Stimulated activated CD8-positive, alpha-beta memory T cell treated with anti-CD3 and anti-CD28 coated beads, Interleukin-4, amount 100 ng/mL, for 24 hours (primary cell): ENCODE measurements around the gene MND1.

Experiments used
- DNase-seq: peaks from one replicate; pipeline ENCODE4 v3.0.0-alpha.2; 2020; ENCODE audit warnings: low read depth

The MND1 gene

GRCh38 chr4:153344131-153345011, at the start of gene MND1:
TSS of gene MND1 (plus strand) at chr4:153344688. CDS start at chr4:153344738, 50 bp downstream.
- DNase-seq, result peak; percentile 85

- no peak for DNase-seq
Observed at GRCh38 chr4:153295131-153295755, 49.2 kb upstream of the MND1 start.

- DNase-seq, result no peak
Observed at GRCh38 chr4:153296040-153296823, 48.3 kb upstream of the MND1 start.

GRCh38 chr4:153297116-153297515, 47.4 kb upstream of the MND1 start:
- DNase-seq, result no peak

GRCh38 chr4:153310793-153311192, 33.7 kb upstream of the MND1 start:
- DNase-seq, result no peak

- DNase-seq, result no peak
Observed at GRCh38 chr4:153314915-153315314, 29.6 kb upstream of the MND1 start.

GRCh38 chr4:153318696-153319320, 25.7 kb upstream of the MND1 start:
- DNase-seq, result no peak

- DNase-seq, result no peak
Observed at GRCh38 chr4:153322791-153323190, 21.7 kb upstream of the MND1 start.

GRCh38 chr4:153324046-153324445, 20.4 kb upstream of the MND1 start:
- DNase-seq, result no peak

GRCh38 chr4:153325558-153325957, 18.9 kb upstream of the MND1 start:
- DNase-seq, result no peak

GRCh38 chr4:153326513-153326912, 18.0 kb upstream of the MND1 start:
- DNase-seq, result no peak

- DNase-seq, result no peak
Observed at GRCh38 chr4:153327247-153327646, 17.2 kb upstream of the MND1 start.

- DNase-seq, result no peak
Observed at GRCh38 chr4:153332936-153333335, 11.6 kb upstream of the MND1 start.

GRCh38 chr4:153333874-153334273, 10.6 kb upstream of the MND1 start:
- no peak for DNase-seq

- no peak for DNase-seq
Observed at GRCh38 chr4:153335665-153336064, 8.8 kb upstream of the MND1 start.

GRCh38 chr4:153337686-153338085, 6.8 kb upstream of the MND1 start:
- no peak for DNase-seq

GRCh38 chr4:153341575-153342090, 2.9 kb upstream of the MND1 start:
- no peak for DNase-seq

GRCh38 chr4:153342751-153343552, 1.5 kb upstream of the MND1 start:
- no peak for DNase-seq

GRCh38 chr4:153345012-153345981, 809 bp downstream of the MND1 start:
- DNase-seq, result peak; percentile 16

- DNase-seq, result no peak
Observed at GRCh38 chr4:153346031-153346430, 1.5 kb downstream of the MND1 start.
